GM12875 (cell line): ENCODE data around the gene SLIT1.

Experiments
- H3K4me3 ChIP-seq: one replicate; pipeline ENCODE4 v1.5.1; 2011; ENCODE audit warnings: low read depth, low read length, control low read depth
- CTCF ChIP-seq: IDR thresholded peaks from 2 replicates; pipeline ENCODE4 v1.5.1; 2011; ENCODE audit warnings: low read depth, mild to moderate bottlenecking, control low read depth, inconsistent platforms, low read length, moderate library complexity, borderline replicate concordance; ENCODE audit not compliant: insufficient read depth

Gene SLIT1

GRCh38 chr10:97012470-97012869 lies 173.3 kb downstream of the SLIT1 start:
- TF ChIP-seq CTCF = no peak
- no peak overlapping the region for H3K4me3 ChIP-seq

- TF ChIP-seq CTCF = no peak
- H3K4me3 ChIP-seq = no peak overlapping the region
Measured at GRCh38 chr10:97011397-97011796, 174.4 kb downstream of the SLIT1 start.

GRCh38 chr10:97010695-97011206 lies 175.0 kb downstream of the SLIT1 start:
- no peak for TF ChIP-seq CTCF
- no peak overlapping the region for H3K4me3 ChIP-seq

GRCh38 chr10:97007417-97007816 lies 178.3 kb downstream of the SLIT1 start:
- H3K4me3 ChIP-seq = no peak overlapping the region
- no peak for TF ChIP-seq CTCF

- TF ChIP-seq CTCF = no peak
- H3K4me3 ChIP-seq = no peak overlapping the region
Measured at GRCh38 chr10:97006364-97006763, 179.4 kb downstream of the SLIT1 start.

- H3K4me3 ChIP-seq = no peak overlapping the region
- TF ChIP-seq CTCF = no peak
Measured at GRCh38 chr10:97005349-97005748, 180.4 kb downstream of the SLIT1 start.

GRCh38 chr10:97004591-97004990 lies 181.2 kb downstream of the SLIT1 start:
- no peak for TF ChIP-seq CTCF
- H3K4me3 ChIP-seq = no peak overlapping the region
